PC-3 (cell line): ENCODE measurements around the gene MTHFS.

Source experiments
- CTCF ChIP-seq: fragments of 300-600 bp; sonication (generic); conservative IDR thresholded peaks from 2 replicates; pipeline ENCODE4 v1.5.1; 2017; ENCODE audit warnings: antibody characterized with exemption, low read depth, mild to moderate bottlenecking, low read length
- EZH2 ChIP-seq: fragments of 300-600 bp; sonication (generic); IDR thresholded peaks from one replicate; pipeline ENCODE4 v1.6.1; 2017; ENCODE audit warnings: antibody characterized with exemption, mild to moderate bottlenecking, low read length; ENCODE audit not compliant: unreplicated experiment
- EZH2phosphoT487 ChIP-seq: fragments of 300-600 bp; sonication (generic); IDR thresholded peaks from 2 replicates; pipeline ENCODE4 v1.6.1; 2018; ENCODE audit warnings: mild to moderate bottlenecking, antibody characterized with exemption, low read length, borderline replicate concordance

- TF ChIP-seq CTCF (no peak), EZH2 (no peak), EZH2phosphoT487 (no peak)
Observed at GRCh38 chr15:79933231-79933630, 36.4 kb upstream of the MTHFS start.
